Effector memory CD4-positive, alpha-beta T cell (primary cell): ENCODE data around the gene GDF9.
"Not testable (repeated sequence)": the region's sequence is repeated elsewhere in the genome, so short reads cannot be mapped to it uniquely, and the experiment has no call there.

Experiments used
- DNase-seq, 3 donors: peaks; one replicate each; pipeline ENCODE4 v3.0.0-alpha.2; 2020
- H3K27ac ChIP-seq: 2 replicates; pipeline ENCODE4 v1.7.0; 2013; ENCODE audit warnings: mild to moderate bottlenecking, low read length, moderate library complexity; ENCODE audit not compliant: insufficient read depth, poor library complexity, severe bottlenecking
- H3K27me3 ChIP-seq: replicated peaks from 2 replicates; pipeline ENCODE4 v1.7.0; 2013; ENCODE audit warnings: mild to moderate bottlenecking, low read length; ENCODE audit not compliant: insufficient read depth, control insufficient read depth, poor library complexity, severe bottlenecking
- H3K36me3 ChIP-seq: 2 replicates; pipeline ENCODE4 v1.7.0; 2013; ENCODE audit warnings: mild to moderate bottlenecking, low read length, moderate library complexity; ENCODE audit not compliant: control insufficient read depth, insufficient read depth
- H3K4me1 ChIP-seq: 2 replicates; pipeline ENCODE4 v1.7.0; 2013; ENCODE audit warnings: low read length, mild to moderate bottlenecking; ENCODE audit not compliant: control insufficient read depth, insufficient read depth, poor library complexity, severe bottlenecking
- H3K4me3 ChIP-seq: 2 replicates; pipeline ENCODE4 v1.7.0; 2013; ENCODE audit warnings: low read length, low read depth, mild to moderate bottlenecking; ENCODE audit not compliant: insufficient read depth, poor library complexity, severe bottlenecking
- H3K9me3 ChIP-seq: 2 replicates; pipeline ENCODE4 v1.7.0; 2013; ENCODE audit warnings: mild to moderate bottlenecking, low read length, moderate library complexity; ENCODE audit not compliant: control insufficient read depth

GDF9 gene

GRCh38 chr5:132859889-132860437, 6.3 kb downstream of the GDF9 start:
- H3K9me3 ChIP-seq = no peaks in the 10 kb centered on the region
- no peak for DNase-seq
- no peak overlapping the region for H3K4me3 ChIP-seq
- no peaks in the 10 kb centered on the region for H3K27me3 ChIP-seq
- no peaks in the 10 kb centered on the region for H3K4me1 ChIP-seq
- no peaks in the 10 kb centered on the region for H3K36me3 ChIP-seq
- H3K27ac ChIP-seq = no peak overlapping the region

DNA sequence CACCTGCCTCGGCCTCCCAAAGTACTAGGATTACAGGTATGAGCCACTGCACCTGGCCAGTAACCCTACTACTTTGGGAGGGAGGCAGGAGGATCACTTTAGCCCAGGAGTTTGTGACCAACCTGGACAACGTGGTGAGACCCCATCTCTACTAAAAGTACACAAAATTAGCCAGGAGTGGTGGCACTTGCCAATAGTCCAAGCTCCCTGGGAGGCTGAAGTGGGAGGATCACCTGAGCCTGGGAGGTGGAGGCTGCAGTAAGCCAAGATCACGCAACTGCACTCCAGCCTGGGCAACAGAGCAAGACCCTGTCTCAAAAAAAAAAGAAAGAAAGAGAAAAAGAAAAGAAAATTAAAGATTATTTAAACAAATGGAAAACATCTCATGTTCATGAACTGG, 10.3 kb downstream of the GDF9 start:
- Histone ChIP-seq H3K27ac (no peak overlapping the region), H3K4me1 (peaks cover 3% of the 10 kb centered on the region), H3K36me3 (no peaks in the 10 kb centered on the region), H3K27me3 (no peaks in the 10 kb centered on the region), H3K4me3 (no peak overlapping the region), H3K9me3 (no peaks in the 10 kb centered on the region)
- DNase-seq = no peak

- H3K4me1 ChIP-seq, H3K27me3 ChIP-seq, H3K27ac ChIP-seq, H3K9me3 ChIP-seq, H3K4me3 ChIP-seq, DNase-seq, H3K36me3 ChIP-seq: not testable (repeated sequence)
These were observed 11.3 kb downstream of the GDF9 start for GRCh38 chr5:132854992-132855391.

GRCh38 chr5:132854301-132854700, 12.0 kb downstream of the GDF9 start:
- H3K27me3 ChIP-seq = no peaks in the 10 kb centered on the region
- no peak for DNase-seq

GRCh38 chr5:132853790-132854189, 12.5 kb downstream of the GDF9 start:
- Histone ChIP-seq H3K27ac (no peak overlapping the region), H3K4me1 (peaks cover 3% of the 10 kb centered on the region), H3K4me3 (no peak overlapping the region), H3K9me3 (no peaks in the 10 kb centered on the region), H3K36me3 (no peaks in the 10 kb centered on the region), H3K27me3 (no peaks in the 10 kb centered on the region)
- DNase-seq = no peak

More at GRCh38 chr5:132854301-132854700, 12.0 kb downstream of the GDF9 start:
- no peaks in the 10 kb centered on the region for H3K9me3 ChIP-seq
- no peaks in the 10 kb centered on the region for H3K36me3 ChIP-seq
- H3K27ac ChIP-seq = no peak overlapping the region
- peaks cover 3% of the 10 kb centered on the region for H3K4me1 ChIP-seq
- H3K4me3 ChIP-seq = no peak overlapping the region

DNA sequence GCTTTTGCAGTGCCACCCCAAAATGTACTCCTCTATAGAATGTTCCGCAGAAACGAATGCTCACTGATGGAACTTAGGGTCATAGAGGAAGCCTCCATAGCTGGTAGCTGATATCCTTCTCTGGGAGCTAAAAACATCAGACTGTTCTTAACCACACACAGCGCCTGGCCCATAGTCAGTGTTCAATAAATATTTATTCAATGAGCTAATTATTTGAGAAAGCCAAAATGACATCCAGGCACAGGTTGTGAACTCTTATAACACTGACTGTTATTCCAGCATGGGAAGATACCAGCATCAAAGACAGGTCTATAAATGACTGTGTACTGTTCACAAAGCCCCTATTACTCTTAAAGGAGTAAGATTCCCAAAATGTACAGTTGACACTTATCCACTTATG, 12.9 kb downstream of the GDF9 start:
- H3K4me3 ChIP-seq = no peak overlapping the region
- DNase-seq = no peak
- H3K27me3 ChIP-seq = no peaks in the 10 kb centered on the region
- H3K27ac ChIP-seq = no peak overlapping the region
- H3K9me3 ChIP-seq = no peaks in the 10 kb centered on the region
- peaks cover 3% of the 10 kb centered on the region for H3K4me1 ChIP-seq
- no peaks in the 10 kb centered on the region for H3K36me3 ChIP-seq

DNA sequence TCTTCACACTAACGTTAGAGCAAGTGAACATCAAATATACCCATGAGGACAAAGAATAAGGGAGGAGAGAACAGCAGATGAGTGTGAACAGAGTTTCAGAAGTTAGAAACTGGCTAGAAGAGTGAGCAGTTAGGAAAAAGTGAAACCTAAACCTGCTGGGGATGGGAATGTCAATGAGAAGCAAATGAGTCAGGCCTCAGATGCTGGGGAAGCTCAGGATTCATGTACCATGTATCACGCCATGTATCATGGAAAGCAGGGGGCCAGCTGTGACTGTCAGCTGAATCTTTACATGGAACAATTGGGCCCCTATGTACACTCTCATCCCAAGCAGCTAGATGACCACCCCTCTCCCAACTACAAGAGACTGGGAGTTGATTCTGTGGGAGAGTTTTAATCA, 16.2 kb downstream of the GDF9 start:
- no peak for DNase-seq
- H3K27me3 ChIP-seq = no peaks in the 10 kb centered on the region

DNA sequence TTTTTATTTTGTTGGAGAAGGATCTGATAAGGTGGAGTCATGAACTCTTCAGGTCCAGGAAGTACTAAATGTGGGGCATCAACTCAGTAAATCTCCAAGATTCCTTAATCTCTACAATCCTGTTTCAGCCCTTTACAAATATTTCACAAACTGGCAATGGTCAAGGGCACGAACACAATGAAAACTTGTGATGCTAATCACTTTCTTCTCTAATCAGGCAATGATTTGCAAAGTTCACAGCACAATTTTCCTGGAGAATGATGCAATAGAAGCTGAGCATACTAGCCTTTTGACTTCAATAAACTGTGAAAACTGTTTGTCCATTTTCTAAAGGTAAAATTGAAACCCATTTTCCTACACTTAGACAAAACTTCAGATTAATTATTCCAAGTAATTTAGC, 16.9 kb downstream of the GDF9 start:
- Histone ChIP-seq H3K9me3 (no peaks in the 10 kb centered on the region), H3K36me3 (no peaks in the 10 kb centered on the region), H3K27ac (no peak overlapping the region), H3K27me3 (no peaks in the 10 kb centered on the region), H3K4me3 (no peak overlapping the region), H3K4me1 (peaks cover 3% of the 10 kb centered on the region)
- no peak for DNase-seq

More for the DNA sequence above, 16.2 kb downstream of the GDF9 start:
- Histone ChIP-seq H3K9me3 (no peaks in the 10 kb centered on the region), H3K27ac (no peak overlapping the region), H3K4me3 (no peak overlapping the region), H3K4me1 (peaks cover 3% of the 10 kb centered on the region), H3K36me3 (no peaks in the 10 kb centered on the region)

GRCh38 chr5:132848270-132848669, 18.0 kb downstream of the GDF9 start:
- Histone ChIP-seq H3K27me3 (no peaks in the 10 kb centered on the region), H3K4me1 (no peaks in the 10 kb centered on the region), H3K4me3 (no peak overlapping the region), H3K9me3 (no peaks in the 10 kb centered on the region), H3K27ac (no peak overlapping the region), H3K36me3 (no peaks in the 10 kb centered on the region)
- DNase-seq = no peak

DNA sequence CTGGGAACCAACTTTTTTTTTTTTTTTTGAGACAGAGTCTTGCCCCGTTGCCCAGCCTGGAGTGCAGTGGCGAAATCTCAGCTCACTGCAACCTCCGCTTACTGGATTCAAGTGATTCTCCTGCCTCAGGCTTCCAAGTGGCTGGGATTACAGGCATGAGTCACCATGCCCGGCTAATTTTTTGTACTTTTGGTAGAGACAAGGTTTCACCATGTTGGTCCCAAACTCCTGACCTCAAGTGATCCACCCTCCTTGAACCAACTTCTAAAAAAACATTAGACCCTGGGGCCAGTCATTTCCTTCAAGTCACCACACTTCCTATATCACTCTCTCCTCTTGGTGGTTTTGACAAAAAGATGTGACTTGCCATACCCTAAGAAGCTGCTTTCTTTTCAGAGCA, 25.0 kb downstream of the GDF9 start:
- no peaks in the 10 kb centered on the region for H3K36me3 ChIP-seq
- no peaks in the 10 kb centered on the region for H3K27me3 ChIP-seq
- H3K27ac ChIP-seq = no peak overlapping the region
- no peak overlapping the region for H3K4me3 ChIP-seq
- no peaks in the 10 kb centered on the region for H3K4me1 ChIP-seq
- DNase-seq = no peak
- no peaks in the 10 kb centered on the region for H3K9me3 ChIP-seq
